Suprapubic skin (tissue), 4 donors: Measurements from ENCODE around the gene MINDY4.

ENCODE experiments used
- EP300 ChIP-seq: sonication (generic); formaldehyde crosslinking; IDR thresholded peaks from one replicate; pipeline ENCODE4 v1.6.1; 2017; ENCODE audit warnings: antibody characterized with exemption
- POLR2A ChIP-seq, 2 donors: fragments of 450-650 bp; IDR thresholded peaks; one replicate each; pipeline ENCODE4 v1.6.1; 2017; ENCODE audit warnings: antibody characterized with exemption in 2 of 2, mild to moderate bottlenecking in 2 of 2, moderate library complexity in 2 of 2
- POLR2AphosphoS5 ChIP-seq, 3 donors: sonication (generic); formaldehyde crosslinking; IDR thresholded peaks; one replicate each; pipeline ENCODE4 v1.6.1; 2017; ENCODE audit warnings: antibody characterized with exemption in 3 of 3
- TF ChIP-seq, protein P1 (sequence below), 2 donors: fragments of 200-600 bp in 1 of 2; fragments of 450-650 bp in 1 of 2; sonication (generic) in 1 of 2; IDR thresholded peaks; one replicate each; pipeline ENCODE4 v1.5.1; 2016 to 2019; ENCODE audit warnings: antibody characterized with exemption in 2 of 2, mild to moderate bottlenecking in 1 of 2, moderate library complexity in 1 of 2

GRCh38 chr7:30935569-30935877 is 164.3 kb downstream of the MINDY4 start:
- TF ChIP-seq, protein P1, sequence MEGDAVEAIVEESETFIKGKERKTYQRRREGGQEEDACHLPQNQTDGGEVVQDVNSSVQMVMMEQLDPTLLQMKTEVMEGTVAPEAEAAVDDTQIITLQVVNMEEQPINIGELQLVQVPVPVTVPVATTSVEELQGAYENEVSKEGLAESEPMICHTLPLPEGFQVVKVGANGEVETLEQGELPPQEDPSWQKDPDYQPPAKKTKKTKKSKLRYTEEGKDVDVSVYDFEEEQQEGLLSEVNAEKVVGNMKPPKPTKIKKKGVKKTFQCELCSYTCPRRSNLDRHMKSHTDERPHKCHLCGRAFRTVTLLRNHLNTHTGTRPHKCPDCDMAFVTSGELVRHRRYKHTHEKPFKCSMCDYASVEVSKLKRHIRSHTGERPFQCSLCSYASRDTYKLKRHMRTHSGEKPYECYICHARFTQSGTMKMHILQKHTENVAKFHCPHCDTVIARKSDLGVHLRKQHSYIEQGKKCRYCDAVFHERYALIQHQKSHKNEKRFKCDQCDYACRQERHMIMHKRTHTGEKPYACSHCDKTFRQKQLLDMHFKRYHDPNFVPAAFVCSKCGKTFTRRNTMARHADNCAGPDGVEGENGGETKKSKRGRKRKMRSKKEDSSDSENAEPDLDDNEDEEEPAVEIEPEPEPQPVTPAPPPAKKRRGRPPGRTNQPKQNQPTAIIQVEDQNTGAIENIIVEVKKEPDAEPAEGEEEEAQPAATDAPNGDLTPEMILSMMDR (IDR thresholded peaks at IDR 0.05) = no peak
- TF ChIP-seq POLR2AphosphoS5 (IDR thresholded peaks at IDR 0.05) = no peak
- no peak for TF ChIP-seq POLR2A (IDR thresholded peaks at IDR 0.05)
- TF ChIP-seq EP300 = no peak
